ENCODE data around the gene CR1L.

DNA sequence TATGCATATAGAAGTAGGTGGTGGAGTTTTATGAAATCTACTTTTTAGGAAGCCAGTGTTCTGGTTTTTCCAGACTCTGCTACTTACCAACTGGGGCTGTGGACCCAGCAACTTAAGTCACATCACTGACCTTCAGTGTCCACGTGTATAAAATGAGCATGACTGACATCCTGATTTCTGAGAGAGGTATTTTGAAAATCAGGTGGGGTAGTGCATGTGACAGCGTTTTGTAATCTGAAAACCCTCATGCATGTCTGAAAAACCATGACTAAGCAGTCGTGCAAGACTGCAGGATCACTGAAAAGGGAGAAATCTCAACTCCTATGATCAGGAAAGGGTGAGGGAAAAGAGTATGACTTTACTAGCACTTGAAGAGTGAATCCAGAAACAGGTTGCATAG, 26.1 kb downstream of the CR1L start:
- TF ChIP-seq, protein P1, sequence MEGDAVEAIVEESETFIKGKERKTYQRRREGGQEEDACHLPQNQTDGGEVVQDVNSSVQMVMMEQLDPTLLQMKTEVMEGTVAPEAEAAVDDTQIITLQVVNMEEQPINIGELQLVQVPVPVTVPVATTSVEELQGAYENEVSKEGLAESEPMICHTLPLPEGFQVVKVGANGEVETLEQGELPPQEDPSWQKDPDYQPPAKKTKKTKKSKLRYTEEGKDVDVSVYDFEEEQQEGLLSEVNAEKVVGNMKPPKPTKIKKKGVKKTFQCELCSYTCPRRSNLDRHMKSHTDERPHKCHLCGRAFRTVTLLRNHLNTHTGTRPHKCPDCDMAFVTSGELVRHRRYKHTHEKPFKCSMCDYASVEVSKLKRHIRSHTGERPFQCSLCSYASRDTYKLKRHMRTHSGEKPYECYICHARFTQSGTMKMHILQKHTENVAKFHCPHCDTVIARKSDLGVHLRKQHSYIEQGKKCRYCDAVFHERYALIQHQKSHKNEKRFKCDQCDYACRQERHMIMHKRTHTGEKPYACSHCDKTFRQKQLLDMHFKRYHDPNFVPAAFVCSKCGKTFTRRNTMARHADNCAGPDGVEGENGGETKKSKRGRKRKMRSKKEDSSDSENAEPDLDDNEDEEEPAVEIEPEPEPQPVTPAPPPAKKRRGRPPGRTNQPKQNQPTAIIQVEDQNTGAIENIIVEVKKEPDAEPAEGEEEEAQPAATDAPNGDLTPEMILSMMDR (IDR thresholded peaks at IDR 0.05): no peak
- no peak for TF ChIP-seq POLR2AphosphoS5 (IDR thresholded peaks at IDR 0.05; ENCODE audit: low read depth, low read length)
